Glomerular endothelial cell (primary cell): ENCODE data around the gene MSANTD3. TPM values are rescaled to one million over a fixed set of nuclear protein-coding genes. Genes with fewer than 3 reads are reported as not detected.
"Not testable (repeated sequence)": the region's sequence is repeated elsewhere in the genome, so short reads cannot be mapped to it uniquely, and the experiment has no call there.

Experiments used
- DNase-seq: peaks from one replicate; pipeline ENCODE4 v3.0.0-alpha.2; 2011; ENCODE audit warnings: low read depth, low spot score; ENCODE audit errors: extremely low read depth
- total RNA-seq: library from RNA; depleted of rRNA; stranded (reverse); fragments of >200 nt; gene quantifications from 2 replicates; pipeline ENCODE4 v1.2.3, GENCODE V29; 2015

Gene MSANTD3
- total RNA-seq, 1 donor from 2014 or later: 112 TPM

DNA sequence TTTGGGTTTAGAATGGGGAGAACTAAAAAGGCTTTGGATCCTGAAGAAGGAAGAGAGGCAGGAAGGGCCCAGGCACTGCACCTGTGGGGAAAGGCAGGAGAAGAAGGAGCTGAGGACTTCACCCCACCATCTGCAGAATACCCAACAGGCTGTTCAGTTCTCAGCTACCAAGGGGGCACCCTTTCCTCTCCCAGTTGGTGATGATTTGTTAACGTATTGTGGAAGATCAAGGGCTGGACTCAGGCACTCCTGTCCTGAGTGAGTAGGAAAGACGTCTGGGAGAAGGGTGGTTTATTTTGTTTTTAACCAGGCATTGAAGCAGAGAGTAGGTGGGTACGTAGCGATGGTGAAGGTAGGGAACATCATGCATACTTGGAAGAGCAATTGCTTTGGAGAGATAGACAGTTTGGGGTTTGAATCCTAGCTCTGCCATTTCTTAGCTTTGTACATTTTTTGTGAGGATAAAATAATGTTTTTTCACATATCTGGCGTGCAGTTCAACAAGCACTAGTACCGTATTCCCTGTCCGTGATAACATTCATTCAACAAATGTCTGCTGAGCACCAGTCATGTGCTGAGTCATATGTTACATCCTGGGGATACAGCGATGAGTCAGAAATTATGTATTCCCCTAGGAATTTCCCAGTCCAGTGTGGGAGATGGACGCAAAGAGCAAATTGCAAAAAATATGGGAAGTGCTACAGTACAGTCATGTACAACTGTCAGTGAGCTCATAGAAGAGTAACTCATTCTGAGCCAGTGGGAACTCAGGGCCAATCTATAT lies 2.1 kb downstream of the MSANTD3 start:
- DNase-seq: peak; percentile 97

DNA sequence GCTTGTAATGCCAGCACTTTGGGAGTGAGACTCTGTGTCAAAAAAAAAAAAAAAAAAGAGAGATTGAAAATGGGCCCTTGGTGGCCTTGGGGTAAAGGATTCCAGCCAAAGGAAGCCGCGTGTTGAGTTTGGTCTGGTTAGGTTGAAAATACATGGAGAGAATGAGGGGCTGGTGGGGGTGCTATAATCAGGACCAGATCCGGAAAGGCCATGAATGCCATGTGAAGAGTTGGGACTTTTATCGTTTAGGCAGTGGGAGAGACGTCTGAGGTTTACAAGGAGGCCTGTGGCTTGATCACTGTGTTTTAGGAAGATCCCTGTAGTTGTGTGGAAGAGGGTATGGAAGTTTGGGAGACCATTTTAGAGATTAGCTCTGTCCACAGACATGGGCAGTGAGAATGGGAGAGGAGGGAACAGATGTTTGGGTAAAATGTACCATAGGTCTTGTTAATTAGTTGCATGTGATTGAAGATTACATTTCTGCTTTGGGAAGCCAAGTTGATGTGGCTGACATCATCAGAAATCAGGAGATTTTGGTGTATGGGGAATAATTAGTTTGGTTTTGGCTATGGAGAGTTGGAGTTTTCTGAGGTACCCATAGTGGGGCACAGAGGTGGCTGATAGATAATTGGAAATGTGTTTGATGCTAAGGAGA lies 3.5 kb downstream of the MSANTD3 start:
- DNase-seq: no peak

DNA sequence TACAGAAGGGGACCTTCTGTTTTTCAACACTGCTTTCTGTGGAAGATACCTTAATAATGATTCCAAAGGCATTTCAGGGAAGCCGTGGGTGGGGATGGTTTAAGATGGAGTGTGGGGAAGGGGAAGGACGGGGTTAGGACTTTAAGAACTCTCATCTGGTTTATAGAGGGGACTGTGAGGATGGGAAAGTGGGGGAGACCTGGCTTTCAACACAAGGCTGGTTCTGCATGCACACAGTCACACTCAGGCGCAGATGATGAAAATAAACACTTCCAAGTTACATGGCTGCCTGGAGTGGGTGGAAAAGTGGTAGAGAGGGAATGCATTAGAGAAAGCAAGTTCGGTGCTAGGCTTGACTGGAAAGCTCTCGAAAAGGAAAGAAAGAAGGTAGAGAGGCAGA lies 4.9 kb downstream of the MSANTD3 start:
- no peak for DNase-seq

DNA sequence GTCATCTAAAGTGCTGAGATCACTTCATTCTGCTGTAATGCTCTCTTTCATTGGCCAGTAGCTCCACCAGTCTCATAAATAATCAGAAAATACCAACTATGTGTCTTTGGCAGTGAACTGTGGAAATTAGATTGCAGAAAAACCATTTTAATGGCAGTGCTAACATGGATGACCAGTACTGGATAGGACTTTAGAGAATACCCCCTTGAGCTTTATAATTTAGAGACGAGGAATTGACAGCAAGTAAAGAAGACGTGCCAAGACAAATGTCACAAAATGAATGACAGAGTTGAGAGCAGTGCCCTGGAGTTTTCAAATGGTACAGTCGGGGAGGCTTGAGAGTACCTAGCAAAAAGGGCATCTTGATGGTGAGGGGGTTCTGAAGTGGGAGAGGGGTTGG lies 5.8 kb downstream of the MSANTD3 start:
- DNase-seq: no peak

DNA sequence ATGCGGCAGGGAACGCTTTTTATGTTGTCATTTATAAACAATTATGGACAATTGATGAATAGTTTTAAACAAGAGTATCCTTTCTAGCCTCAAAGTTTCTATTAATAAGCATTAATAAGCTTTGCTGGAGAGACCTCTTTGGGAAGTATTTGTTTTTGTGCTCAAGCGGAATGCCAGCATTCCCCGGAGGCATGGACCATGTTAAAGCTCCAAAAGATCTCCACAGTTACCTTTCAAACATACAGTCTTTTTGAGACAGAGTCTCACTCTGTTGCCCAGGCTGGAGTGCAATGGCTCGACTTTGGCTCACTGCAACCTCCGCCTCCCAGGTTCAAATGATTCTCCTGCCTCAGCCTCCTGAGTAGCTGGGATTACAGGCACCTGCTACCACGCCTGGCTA lies 9.6 kb downstream of the MSANTD3 start:
- DNase-seq: no peak

DNA sequence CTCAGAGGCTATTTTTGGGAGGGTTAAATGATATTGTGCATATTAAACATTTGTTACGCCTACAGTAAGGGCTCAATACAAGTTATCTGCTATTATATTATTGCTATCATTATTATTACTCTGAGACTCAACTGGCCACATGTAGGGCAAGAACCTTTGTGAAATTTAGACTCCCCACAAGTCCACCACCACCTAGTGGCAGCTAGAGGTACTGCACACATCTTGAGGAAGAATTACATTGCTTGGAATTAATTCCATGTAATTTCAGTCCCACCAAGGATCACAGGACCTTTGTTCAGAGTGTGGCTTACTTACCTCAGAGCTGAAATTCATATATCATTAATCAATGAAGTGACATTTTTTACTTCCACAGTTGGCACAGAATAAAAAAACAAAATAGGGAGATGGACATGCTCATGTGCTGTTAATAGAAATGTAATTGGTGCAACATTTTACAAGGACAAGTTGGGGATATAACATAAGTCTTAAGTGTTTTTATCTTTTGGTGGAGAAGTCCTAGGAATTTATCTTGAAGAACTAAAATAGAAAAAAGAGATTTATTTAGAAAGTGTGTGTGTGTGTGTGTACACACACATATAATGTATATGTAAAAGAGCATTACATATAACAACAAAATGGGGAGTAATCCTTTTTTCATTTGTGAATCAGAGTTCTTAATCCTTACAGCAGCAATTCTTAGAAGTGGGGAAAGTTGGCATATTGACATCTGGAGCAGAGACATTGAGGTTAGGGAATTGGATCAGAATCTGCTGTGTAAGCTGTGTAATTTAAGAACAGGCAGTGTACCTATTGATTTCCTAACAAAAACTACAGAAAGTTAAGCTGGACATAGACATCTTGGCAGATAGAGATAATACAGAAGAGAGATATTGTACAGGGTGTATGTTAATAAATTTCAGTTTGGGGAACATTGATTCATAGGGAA lies 11.2 kb downstream of the MSANTD3 start:
- DNase-seq: peak; percentile 71

DNA sequence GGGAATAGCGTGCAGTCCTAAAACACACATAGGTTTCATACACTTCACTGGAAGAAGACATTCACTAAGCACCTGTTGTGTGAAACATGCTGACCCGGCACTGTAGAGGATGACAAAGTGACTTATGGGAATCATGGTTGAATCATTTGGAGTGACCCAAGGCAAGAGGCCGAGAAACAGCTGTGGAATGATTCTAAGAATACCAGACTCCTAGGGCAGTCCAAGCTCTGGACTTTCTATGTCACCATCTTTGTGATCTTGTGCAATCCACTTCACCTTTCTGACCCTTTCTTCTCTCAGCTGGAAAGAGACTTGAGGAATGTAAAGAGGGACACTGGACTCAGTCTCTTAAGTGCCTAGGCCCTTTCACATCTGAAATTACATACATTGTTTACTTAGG lies 13.1 kb downstream of the MSANTD3 start:
- no peak for DNase-seq

DNA sequence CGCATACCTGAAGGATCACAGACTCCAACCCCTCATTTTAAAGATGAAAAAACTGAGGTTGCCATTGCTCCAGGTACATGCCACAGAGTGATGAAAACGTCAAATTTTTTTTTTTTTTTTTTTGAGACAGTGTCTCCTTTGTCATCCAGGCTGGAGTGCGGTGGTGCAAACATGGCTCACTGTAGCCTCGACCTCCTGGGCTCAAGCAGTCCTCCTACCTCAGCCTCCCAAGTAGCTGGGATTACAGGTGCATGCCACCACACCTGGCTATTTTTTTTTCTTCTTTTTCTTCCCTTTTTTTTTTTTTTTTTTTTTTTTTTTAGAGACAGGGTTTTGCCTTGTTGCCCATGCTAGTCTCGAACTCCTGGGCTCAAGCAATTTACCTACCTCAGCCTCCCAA lies 13.5 kb downstream of the MSANTD3 start:
- DNase-seq: not testable (repeated sequence)

DNA sequence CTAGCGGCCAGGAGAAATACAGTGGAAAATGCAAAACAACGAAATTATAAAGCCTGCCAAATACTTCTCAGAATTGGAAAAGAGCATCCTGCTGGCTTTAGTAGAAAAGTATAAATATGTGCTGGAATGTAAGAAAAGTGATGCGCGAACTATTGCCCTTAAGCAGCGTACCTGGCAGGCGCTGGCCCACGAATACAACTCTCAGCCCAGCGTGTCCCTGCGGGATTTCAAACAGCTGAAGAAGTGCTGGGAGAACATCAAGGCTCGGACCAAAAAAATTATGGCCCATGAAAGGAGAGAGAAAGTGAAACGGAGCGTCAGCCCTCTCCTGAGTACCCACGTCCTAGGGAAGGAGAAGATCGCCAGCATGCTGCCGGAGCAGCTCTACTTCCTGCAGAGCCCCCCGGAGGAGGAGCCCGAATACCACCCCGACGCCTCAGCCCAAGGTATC lies 15.0 kb downstream of the MSANTD3 start:
- no peak for DNase-seq

DNA sequence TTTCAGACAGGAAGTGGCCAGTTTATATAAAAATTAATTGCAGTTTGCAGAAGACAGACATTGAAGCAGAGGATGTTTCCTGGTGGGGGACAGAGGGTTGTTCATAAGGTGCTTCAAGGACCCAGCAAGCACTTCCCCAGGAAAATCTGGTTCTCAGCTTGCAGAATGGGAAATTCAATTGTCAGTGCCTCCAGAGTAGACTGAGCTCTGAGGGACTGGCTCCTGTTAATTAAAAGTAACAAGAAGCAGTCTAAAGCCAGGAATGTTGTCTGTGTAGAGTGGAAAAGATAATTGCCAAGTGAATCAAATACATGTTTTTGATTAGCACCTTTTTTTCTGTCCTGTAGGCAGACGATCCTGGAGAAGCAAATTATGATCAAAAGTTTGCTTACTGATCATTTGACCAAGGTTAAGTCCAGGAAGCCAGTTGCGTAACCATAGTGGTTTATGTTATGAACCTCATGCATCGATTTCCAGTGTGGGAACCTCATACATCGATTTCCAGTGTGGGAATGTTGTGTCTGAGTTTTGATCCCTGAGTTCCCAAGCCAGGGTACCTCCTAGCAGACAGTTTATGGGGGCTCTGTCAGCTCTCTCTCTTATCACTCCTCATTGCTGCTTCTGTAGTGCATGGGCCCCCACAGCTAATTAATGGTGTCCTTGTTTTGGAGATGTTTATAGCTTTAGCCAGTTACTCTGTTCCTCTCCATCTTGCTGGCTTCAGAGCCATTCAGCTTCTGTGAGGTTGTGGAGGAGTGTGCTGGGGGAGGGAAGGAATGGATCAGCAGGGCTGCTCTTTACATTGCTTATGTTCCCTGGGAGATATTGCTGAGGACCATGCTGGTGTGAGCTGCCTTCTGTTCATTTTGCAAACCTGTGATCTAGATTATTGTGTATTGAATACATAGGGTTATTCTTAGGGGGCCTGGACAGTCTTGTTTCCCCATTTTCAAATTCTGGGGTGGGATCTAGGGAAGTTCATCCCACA lies 17.1 kb downstream of the MSANTD3 start:
- DNase-seq: no peak

DNA sequence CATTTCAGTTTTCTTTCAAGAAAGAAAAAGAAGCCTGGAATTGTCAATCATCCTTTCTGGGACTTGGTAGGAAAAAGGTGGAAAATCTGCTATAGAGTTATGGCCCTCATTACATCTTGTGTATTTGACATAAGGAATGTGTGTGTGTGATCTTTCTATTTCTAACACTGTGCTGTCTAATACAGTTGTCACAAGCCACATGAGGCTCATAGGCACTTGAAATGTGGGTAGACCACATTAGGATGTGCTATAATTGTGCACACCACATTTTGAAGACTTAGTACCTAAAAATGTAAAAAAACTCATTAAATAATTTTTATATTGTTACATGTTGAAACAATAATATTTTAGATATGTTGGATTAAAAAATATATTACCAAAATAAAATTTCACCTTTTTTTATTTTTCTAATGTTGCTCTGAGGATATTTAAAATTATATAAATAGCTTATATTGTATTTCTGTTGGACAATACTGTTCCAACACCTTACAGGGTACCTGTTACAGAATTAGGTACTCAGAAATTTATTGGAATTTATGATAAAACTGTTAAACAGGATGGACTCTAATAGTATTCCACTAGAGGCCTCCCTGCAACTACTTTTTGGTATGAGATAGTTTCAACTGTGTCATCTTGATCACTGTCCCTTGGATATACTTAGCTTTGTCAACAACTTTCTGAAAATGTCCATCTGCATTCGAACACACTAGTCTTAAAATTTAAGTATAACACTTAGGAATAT lies 18.4 kb downstream of the MSANTD3 start:
- no peak for DNase-seq

DNA sequence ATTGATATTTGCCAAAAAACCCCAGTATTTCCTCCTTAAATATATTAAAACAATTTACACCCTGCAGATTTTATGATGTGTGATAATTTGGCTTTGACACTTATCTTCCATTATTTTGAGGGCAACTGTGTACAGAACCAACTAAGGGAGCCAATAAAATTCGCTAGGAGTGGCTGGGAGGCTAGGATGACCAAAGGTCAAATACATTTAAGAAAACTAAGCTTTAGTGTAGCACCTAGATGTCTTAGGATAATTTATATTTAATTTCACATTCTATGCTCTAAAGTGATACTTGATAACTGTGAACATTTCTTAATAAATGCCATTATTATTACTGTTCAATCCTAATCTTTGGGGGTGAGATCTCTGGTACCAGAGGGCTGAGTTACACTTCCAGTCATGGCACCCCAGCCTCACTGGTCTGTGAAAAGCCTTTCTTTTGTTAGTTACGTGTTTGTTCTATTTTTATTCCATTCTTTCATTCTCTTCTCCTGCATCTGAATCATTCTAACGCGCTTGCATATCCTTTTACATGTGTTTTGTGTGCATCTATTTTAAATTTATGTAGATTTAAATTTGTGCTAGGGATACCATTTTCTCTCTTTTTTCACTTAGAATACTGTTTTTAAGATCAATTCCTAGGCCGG lies 19.1 kb downstream of the MSANTD3 start:
- DNase-seq: no peak

DNA sequence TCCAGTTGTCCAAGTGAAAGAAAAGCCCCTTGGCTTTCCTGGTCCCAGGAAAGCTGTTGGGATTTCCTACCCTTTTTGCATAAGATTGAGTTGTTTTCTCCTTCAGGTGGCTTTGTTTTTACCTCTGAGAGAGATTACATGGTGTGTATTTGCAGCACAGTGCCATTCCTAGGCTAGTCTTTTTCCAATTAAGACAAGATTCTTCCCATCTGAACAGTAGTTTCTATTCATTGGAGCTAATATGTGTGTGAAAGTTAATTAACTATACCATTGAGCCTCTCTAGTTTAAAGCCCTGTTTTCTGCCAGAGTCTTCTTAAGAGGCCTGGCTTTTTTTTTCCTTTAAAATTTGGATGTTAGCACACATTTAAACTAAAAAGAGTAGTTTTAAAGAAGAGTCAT lies 20.1 kb downstream of the MSANTD3 start:
- no peak for DNase-seq

DNA sequence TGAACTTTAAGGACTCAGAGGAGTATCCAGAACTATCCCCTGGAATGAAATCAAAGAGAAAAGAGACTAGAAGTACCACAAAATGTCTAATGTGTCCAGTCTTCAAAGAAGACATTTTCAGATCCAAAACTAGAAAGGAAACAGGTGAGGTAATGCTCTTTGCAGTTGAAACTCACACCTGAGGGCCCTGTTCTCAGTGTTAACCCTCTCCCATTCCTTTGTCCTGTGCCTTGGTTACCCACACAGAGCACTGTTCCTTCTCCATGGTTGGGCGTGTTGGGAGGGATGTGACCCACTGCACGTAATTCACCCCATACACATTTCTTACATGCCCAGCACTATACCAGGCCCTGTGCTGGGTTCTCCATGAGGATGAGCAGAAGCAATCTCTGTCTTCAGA lies 21.3 kb downstream of the MSANTD3 start:
- DNase-seq: no peak

DNA sequence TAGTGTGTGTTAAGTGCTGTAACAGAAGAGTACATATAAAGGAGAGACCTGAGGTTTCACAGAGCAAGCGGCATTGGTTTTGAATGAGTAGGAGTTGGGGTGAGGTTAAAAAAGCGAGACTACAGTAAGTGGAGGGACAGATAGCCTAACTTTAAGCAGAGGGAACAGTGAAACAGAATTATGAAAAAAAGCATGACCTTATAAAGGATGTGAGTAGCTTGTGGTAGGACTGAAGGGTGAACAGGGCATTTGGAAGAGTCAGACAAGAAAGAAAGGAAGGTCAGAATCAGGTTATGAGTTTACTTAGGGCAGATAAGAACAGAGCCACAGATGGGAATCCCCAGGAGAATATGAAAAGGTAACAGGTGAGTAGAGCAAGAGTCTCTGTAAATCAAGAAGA lies 22.5 kb downstream of the MSANTD3 start:
- DNase-seq: no peak

DNA sequence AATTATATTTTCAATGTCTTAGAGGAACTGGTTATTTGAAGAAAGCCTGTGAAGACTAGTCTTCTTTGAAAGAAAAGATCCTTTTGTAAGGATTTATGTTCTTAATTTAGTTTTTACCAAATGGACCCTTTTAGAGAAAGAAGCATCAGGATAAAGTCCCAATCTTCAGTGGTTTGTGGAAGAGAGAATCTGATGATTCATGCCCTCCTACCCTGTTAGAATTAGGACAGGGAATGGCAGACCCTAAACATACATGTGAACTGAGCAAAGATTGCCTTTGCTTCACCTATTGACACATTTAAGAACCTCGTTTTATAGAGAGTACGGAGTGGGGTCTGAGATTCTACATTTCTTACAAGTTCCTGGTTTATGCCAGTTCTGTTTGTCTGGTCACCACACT lies 26.0 kb downstream of the MSANTD3 start:
- DNase-seq: no peak

DNA sequence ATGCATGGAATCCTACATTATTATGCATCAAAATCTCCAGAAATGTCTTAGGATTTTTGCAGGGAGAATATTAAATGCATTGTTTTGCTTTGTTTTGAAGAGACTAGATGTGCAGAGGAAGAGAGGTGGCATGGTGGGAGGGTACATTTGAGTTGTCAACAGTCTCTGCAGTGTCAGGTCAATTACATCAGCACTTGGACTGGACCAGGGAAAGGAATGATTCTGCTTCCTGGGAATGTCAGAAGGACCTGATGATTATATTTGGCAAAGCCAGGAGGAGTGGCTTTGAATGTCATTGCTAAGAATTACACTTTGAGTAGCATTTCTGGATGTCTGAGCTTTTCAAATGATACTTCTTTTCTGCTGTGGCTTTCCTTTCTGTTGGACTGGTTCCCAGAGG lies 28.5 kb downstream of the MSANTD3 start:
- no peak for DNase-seq

DNA sequence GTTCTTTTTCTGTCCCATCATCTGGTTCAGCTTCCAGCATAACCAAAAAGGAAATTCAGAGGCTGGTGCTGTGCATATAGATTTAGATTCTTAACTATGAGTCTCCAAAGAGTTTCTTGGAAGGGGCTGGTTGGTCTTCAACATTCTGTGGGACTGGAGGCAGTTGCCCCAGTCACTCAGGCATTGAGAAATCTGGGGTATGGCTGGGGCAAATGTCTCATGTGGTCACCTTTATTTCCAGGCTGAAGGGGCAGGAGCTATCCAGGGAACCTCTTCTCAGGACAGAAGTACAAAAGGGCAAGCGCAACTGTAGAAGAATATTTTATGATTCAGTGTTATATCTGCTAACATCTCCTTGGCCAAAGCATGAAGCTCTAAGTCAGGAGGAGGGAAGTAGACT lies 30.6 kb downstream of the MSANTD3 start:
- no peak for DNase-seq

DNA sequence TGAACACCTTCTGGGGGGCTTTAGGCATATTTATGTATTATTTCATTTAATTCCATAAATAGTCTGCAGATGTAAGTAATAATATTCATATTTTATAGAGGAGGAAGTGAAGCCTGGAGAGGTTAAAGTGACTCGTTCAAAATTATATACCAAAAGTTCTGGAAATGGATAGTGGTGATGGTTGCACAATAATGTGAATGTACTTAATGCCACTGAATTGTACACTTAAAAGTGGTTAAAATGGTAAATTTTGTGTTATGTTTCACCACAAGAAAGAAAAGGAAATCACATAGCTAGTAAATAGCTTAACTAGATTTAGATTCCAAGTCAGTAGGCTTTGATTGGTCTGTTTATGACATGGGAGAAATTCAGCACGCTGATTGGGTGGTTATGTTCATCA lies 33.0 kb downstream of the MSANTD3 start:
- no peak for DNase-seq
